Spleen (tissue), 11 donors: ENCODE measurements around the gene ADAMTS14. TPM values are rescaled to one million over a fixed set of nuclear protein-coding genes. Genes with fewer than 3 reads are reported as not detected.

ENCODE experiments used
- DNase-seq: peaks from one replicate; pipeline ENCODE4 v3.0.0-alpha.2; 2020
- H3K27ac ChIP-seq, 8 donors: fragments of 200-600 bp; sonication (generic) in 7 of 8; 1 replicate in 4 of 8; 2 replicates in 4 of 8; pipeline versions ENCODE4 v1.5.0 to v1.8.0; 2016 to 2021; ENCODE audit warnings: inconsistent platforms in 4 of 8, mild to moderate bottlenecking in 4 of 8, moderate library complexity in 1 of 8
- H3K27me3 ChIP-seq, 7 donors: fragments of 200-600 bp; sonication (generic) in 6 of 7; replicated peaks in 1 of 7; 1 replicate in 4 of 7; 2 replicates in 3 of 7; pipeline versions ENCODE4 v1.5.0 to v1.8.0; 2016 to 2021; ENCODE audit warnings: inconsistent platforms in 3 of 7, mild to moderate bottlenecking in 1 of 7
- H3K36me3 ChIP-seq, 6 donors: fragments of 200-600 bp; sonication (generic) in 5 of 6; 1 replicate in 4 of 6; 2 replicates in 2 of 6; pipeline versions ENCODE4 v1.5.0 to v1.8.0; 2016 to 2021; ENCODE audit warnings: inconsistent platforms in 2 of 6
- H3K4me1 ChIP-seq, 6 donors: fragments of 200-600 bp; sonication (generic) in 5 of 6; 1 replicate in 3 of 6; 2 replicates in 3 of 6; pipeline versions ENCODE4 v1.5.0 to v1.8.0; 2016 to 2021; ENCODE audit warnings: inconsistent platforms in 3 of 6
- H3K4me3 ChIP-seq, 8 donors: fragments of 200-600 bp; sonication (generic) in 7 of 8; 1 replicate in 4 of 8; 2 replicates in 4 of 8; pipeline versions ENCODE4 v1.5.0 to v1.8.0; 2016 to 2021; ENCODE audit warnings: inconsistent platforms in 4 of 8, mild to moderate bottlenecking in 4 of 8, moderate library complexity in 2 of 8
- H3K9me3 ChIP-seq, 8 donors: fragments of 200-600 bp; sonication (generic) in 7 of 8; 1 replicate in 4 of 8; 2 replicates in 4 of 8; pipeline versions ENCODE4 v1.5.0 to v1.8.0; 2016 to 2021; ENCODE audit warnings: inconsistent platforms in 4 of 8
- CTCF ChIP-seq, 11 experiments: fragments of 200-600 bp in 7 of 11; fragments of 450-650 bp in 4 of 11; sonication (generic) in 4 of 11; IDR thresholded peaks in 8 of 11; conservative IDR thresholded peaks in 3 of 11; 1 replicate in 7 of 11; 2 replicates in 4 of 11; pipeline versions ENCODE4 v1.4.0 to v1.8.0; 2016 to 2021; ENCODE audit warnings: antibody characterized with exemption in 11 of 11, inconsistent platforms in 4 of 11, mild to moderate bottlenecking in 1 of 11
- POLR2A ChIP-seq, 3 donors: fragments of 450-650 bp; IDR thresholded peaks; one replicate each; pipeline ENCODE4 v1.5.1; 2017; ENCODE audit warnings: antibody characterized with exemption in 3 of 3, mild to moderate bottlenecking in 1 of 3
- POLR2AphosphoS5 ChIP-seq, 3 donors: sonication (generic); formaldehyde crosslinking; IDR thresholded peaks; one replicate each; pipeline ENCODE4 v1.5.1; 2017; ENCODE audit warnings: antibody characterized with exemption in 3 of 3
- WGBS, 5 donors: extraction: QIAGEN DNeasy Blood & Tissue Kit in 3 of 5; methylation state at CpG; one replicate each; pipeline versions ENCODE4 v1.1.5 to v1.1.7; 2013 to 2018; 5-methylcytosine and 5-hydroxymethylcytosine counted together
- intact Hi-C: fragments of 100-400 bp; cut with DNase I; formaldehyde crosslinking; loops from one replicate; pipeline ENCODE4 v1.15.0; 2023; ENCODE audit warnings: low total_unique reads
- polyA plus RNA-seq, 3 donors: library from polyadenylated mRNA; stranded (reverse); fragments of 200-250 nt; gene quantifications; one replicate each; pipeline ENCODE4 v1.2.1, GENCODE V29; 2013
- total RNA-seq, 7 donors: library from RNA; depleted of rRNA in 3 of 7; stranded (reverse); fragments of >200 nt in 3 of 7; fragmentation: NEBNext Ultra II Directional in 4 of 7; extraction: Animal tissue kit (Norgen Biotek cat#: 25700) in 4 of 7; gene quantifications; one replicate each; pipeline versions ENCODE4 v1.1.0 to v1.2.1, GENCODE V29; 2016 to 2021
- donor health status: healthy with polysubstance abuse.
- donor health status: DM: no; HTN: no; CAD: no; lungs with moderate emphysema.
- donor health status: DM: no; HTN: no; CAD: no.
- donor health status: Bipolar disorder and iron deficiency.
- donor health status: healthy.
- donor health status: DM: no; HTN: no; CAD: no.
- donor health status: DM: yes; HTN: yes; CAD: no.

Gene ADAMTS14
- total and polyA plus RNA-seq, 10 donors: 0.09 to 1.2 (median 0.36) TPM

- intact Hi-C loops: no loop called here
- DNase-seq: no peak
- no peaks in the 10 kb centered on the region for H3K4me1 ChIP-seq
- H3K36me3 ChIP-seq: no peaks in the 10 kb centered on the region
- no peak overlapping the region for H3K27ac ChIP-seq
- WGBS, 5 donors: 37 to 48% (median 45%) methylated on average over 3 of the region's 3 CpGs
- TF ChIP-seq CTCF (IDR thresholded peaks at IDR 0.05 in 8 of 11, conservative IDR thresholded peaks at IDR 0.05 in 3 of 11): no peak
- TF ChIP-seq POLR2AphosphoS5 (IDR thresholded peaks at IDR 0.05): no peak
- no peak for TF ChIP-seq POLR2A (IDR thresholded peaks at IDR 0.05)
- peaks cover 0 to 26% (median 19%) of the 10 kb centered on the region in 8 donors for H3K9me3 ChIP-seq
- H3K4me3 ChIP-seq: no peak overlapping the region
- peaks cover 0 to 11% (median 0%) of the 10 kb centered on the region in 7 donors for H3K27me3 ChIP-seq
Measured at GRCh38 chr10:70656489-70656888, 15.8 kb upstream of the ADAMTS14 start.

GRCh38 chr10:70657041-70657440 is 15.3 kb upstream of the ADAMTS14 start:
- DNase-seq: no peak
- Histone ChIP-seq H3K4me3 (no peak overlapping the region), H3K36me3 (no peaks in the 10 kb centered on the region), H3K9me3 (peaks cover 0 to 20% (median 14%) of the 10 kb centered on the region in 8 donors), H3K27me3 (peaks cover 0 to 17% (median 0%) of the 10 kb centered on the region in 7 donors), H3K27ac (no peak overlapping the region), H3K4me1 (no peaks in the 10 kb centered on the region)
- intact Hi-C loops: no loop called here
- TF ChIP-seq POLR2A (IDR thresholded peaks at IDR 0.05) (no peak), POLR2AphosphoS5 (IDR thresholded peaks at IDR 0.05) (no peak), CTCF (IDR thresholded peaks at IDR 0.05 in 8 of 11, conservative IDR thresholded peaks at IDR 0.05 in 3 of 11) (no peak)
- WGBS, 5 donors: 83 to 97% (median 92%) methylated on average over 6 of the region's 6 CpGs

- H3K36me3 ChIP-seq: no peaks in the 10 kb centered on the region
- peaks cover 0 to 22% (median 0%) of the 10 kb centered on the region in 7 donors for H3K27me3 ChIP-seq
- H3K4me1 ChIP-seq: no peaks in the 10 kb centered on the region
- peaks cover 0 to 11% (median 9%) of the 10 kb centered on the region in 8 donors for H3K9me3 ChIP-seq
- DNase-seq: no peak
- no peak overlapping the region for H3K4me3 ChIP-seq
- 83 to 98% (median 88%) methylated on average over 1 of the region's 1 CpG for WGBS, 5 donors
- no peak for TF ChIP-seq CTCF (IDR thresholded peaks at IDR 0.05 in 8 of 11, conservative IDR thresholded peaks at IDR 0.05 in 3 of 11)
- TF ChIP-seq POLR2A (IDR thresholded peaks at IDR 0.05): no peak
- TF ChIP-seq POLR2AphosphoS5 (IDR thresholded peaks at IDR 0.05): no peak
- H3K27ac ChIP-seq: no peak overlapping the region
- intact Hi-C loops: no loop called here
Measured at GRCh38 chr10:70658582-70659136, 13.6 kb upstream of the ADAMTS14 start.

GRCh38 chr10:70659306-70659705 is 13.0 kb upstream of the ADAMTS14 start:
- Histone ChIP-seq H3K4me1 (peaks cover 0 to 1% (median 0%) of the 10 kb centered on the region in 6 donors), H3K9me3 (peaks cover 0 to 11% (median 9%) of the 10 kb centered on the region in 8 donors), H3K36me3 (no peaks in the 10 kb centered on the region), H3K27me3 (peaks cover 0 to 22% (median 0%) of the 10 kb centered on the region in 7 donors), H3K27ac (no peak overlapping the region), H3K4me3 (no peak overlapping the region)
- WGBS, 5 donors: 58 to 88% (median 81%) methylated on average over 1 of the region's 1 CpG
- intact Hi-C loops: no loop called here
- DNase-seq: no peak
- TF ChIP-seq CTCF (IDR thresholded peaks at IDR 0.05 in 8 of 11, conservative IDR thresholded peaks at IDR 0.05 in 3 of 11) (no peak), POLR2A (IDR thresholded peaks at IDR 0.05) (no peak), POLR2AphosphoS5 (IDR thresholded peaks at IDR 0.05) (no peak)
